WTC11 (cell line): Measurements from ENCODE around the gene INCENP.

ENCODE experiments used
- MAX ChIP-seq: sonication (generic); formaldehyde crosslinking; IDR thresholded peaks from 2 replicates; pipeline ENCODE4 v1.8.0; 2022; ENCODE audit warnings: mild to moderate bottlenecking, missing genetic modification reagents
- MYBL2 ChIP-seq: sonication (generic); formaldehyde crosslinking; IDR thresholded peaks from 2 replicates; pipeline ENCODE4 v1.8.1; 2023; ENCODE audit warnings: mild to moderate bottlenecking, moderate library complexity, missing genetic modification reagents
- NFYB ChIP-seq: sonication (generic); formaldehyde crosslinking; conservative IDR thresholded peaks from 2 replicates; pipeline ENCODE4 v1.8.0; 2022; ENCODE audit warnings: low read depth, missing genetic modification reagents
- ZNF121 ChIP-seq: sonication (generic); formaldehyde crosslinking; IDR thresholded peaks from 2 replicates; pipeline ENCODE4 v1.8.0; 2023; ENCODE audit warnings: missing genetic modification reagents
- TF ChIP-seq, protein P1 (sequence below): fragments of 200-600 bp; IDR thresholded peaks from 2 replicates; pipeline ENCODE4 v1.8.0; 2022; ENCODE audit warnings: antibody characterized with exemption

DNA sequence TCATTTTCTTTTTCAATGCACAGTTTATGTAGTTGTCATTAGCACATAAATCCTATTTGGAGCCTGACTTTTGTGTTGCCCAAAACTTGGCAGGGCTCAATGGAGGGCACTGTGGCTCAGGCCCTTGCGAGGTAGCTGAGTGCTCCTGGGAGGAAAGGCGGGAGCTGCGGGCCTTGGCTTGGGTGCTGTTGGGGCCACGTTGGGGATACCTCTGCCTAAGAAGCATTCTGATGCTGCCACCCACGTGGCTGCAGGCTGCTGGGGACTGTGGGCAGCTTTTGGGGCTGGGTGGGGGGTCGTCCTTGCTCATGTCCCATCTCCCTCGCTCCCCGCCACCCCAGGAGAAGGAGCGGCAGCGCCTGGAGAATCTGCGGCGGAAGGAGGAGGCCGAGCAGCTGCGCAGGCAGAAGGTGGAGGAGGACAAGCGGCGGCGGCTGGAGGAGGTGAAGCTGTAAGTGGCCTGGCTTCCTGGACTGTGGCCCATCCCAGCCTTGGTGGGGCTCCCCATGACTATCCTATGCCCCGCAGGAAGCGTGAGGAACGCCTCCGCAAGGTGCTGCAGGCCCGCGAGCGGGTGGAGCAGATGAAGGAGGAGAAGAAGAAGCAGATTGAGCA is 20.9 kb downstream of the INCENP start:
- TF ChIP-seq, protein P1, sequence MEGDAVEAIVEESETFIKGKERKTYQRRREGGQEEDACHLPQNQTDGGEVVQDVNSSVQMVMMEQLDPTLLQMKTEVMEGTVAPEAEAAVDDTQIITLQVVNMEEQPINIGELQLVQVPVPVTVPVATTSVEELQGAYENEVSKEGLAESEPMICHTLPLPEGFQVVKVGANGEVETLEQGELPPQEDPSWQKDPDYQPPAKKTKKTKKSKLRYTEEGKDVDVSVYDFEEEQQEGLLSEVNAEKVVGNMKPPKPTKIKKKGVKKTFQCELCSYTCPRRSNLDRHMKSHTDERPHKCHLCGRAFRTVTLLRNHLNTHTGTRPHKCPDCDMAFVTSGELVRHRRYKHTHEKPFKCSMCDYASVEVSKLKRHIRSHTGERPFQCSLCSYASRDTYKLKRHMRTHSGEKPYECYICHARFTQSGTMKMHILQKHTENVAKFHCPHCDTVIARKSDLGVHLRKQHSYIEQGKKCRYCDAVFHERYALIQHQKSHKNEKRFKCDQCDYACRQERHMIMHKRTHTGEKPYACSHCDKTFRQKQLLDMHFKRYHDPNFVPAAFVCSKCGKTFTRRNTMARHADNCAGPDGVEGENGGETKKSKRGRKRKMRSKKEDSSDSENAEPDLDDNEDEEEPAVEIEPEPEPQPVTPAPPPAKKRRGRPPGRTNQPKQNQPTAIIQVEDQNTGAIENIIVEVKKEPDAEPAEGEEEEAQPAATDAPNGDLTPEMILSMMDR = no peak
- TF ChIP-seq MYBL2 (no peak), MAX (CRISPR knock-in tag) (no peak), NFYB (CRISPR knock-in tag) (no peak), ZNF121 (CRISPR knock-in tag) (no peak)
